HepG2 (cell line): ENCODE results near the gene ULBP1. TPM values are rescaled to one million over a fixed set of nuclear protein-coding genes. Genes with fewer than 3 reads are reported as not detected.
"Not testable (repeated sequence)": the region's sequence is repeated elsewhere in the genome, so short reads cannot be mapped to it uniquely, and the experiment has no call there.

ENCODE experiments used
- ATAC-seq: fragments of 200-7000 bp; cut with Tn5 transposase; 3 replicates; pipeline ENCODE4 v1.9.1; 2020; ENCODE audit warnings: mild to moderate bottlenecking, moderate library complexity
- BruUV-seq: library from RNA; stranded (reverse); fragments of 400-500 nt; replicated peaks from 2 replicates; lab custom pipeline; 2021; lab: Mats Ljungman, UMichigan
- CTCF ChIA-PET: fragments of 300-600 bp; formaldehyde crosslinking; extraction: SDS; loops from one replicate; lab custom pipeline; 2021; ENCODE audit warnings: low total read pairs, inconsistent platforms, low intra/inter-chr PET ratio; lab: Yijun Ruan, JAX
- POLR2A ChIA-PET: fragments of 350-600 bp; sonication (Branson Sonifier 250); formaldehyde crosslinking; loops from one replicate; lab custom pipeline; 2020; ENCODE audit warnings: antibody characterized with exemption, inconsistent platforms; lab: Yijun Ruan, JAX
- DNase-seq: peaks from one replicate; pipeline ENCODE4 v3.0.0-alpha.2; 2015; ENCODE audit warnings: low spot score
- FAIRE-seq: peaks from 3 replicates; lab custom pipeline; 2011; peaks lifted over from hg19 to GRCh38; lab: Jason Lieb, UNC
- H2AFZ ChIP-seq: one replicate; pipeline ENCODE4 v1.6.1; 2011; ENCODE audit warnings: low read length, inconsistent platforms
- H3K27ac ChIP-seq: fragments of 300-600 bp; 3 replicates; pipeline ENCODE4 v1.8.0; 2011; ENCODE audit warnings: mixed run types, mild to moderate bottlenecking, mixed read lengths, low read length, inconsistent platforms; ENCODE audit not compliant: insufficient read depth; ENCODE audit errors: extremely low read length
- H3K27me3 ChIP-seq, 2 experiments: fragments of 200-600 bp in 1 of 2; 2 replicates in 1 of 2; 3 replicates in 1 of 2; pipeline versions ENCODE4 v1.6.0 to v1.8.0; 2011; ENCODE audit warnings: low read length in 2 of 2, mild to moderate bottlenecking in 2 of 2, moderate library complexity in 2 of 2, inconsistent platforms in 1 of 2; ENCODE audit not compliant: insufficient read depth in 2 of 2, control insufficient read depth in 1 of 2
- H3K36me3 ChIP-seq, 2 experiments: fragments of 200-600 bp in 1 of 2; replicated peaks in 1 of 2; 2 replicates in 1 of 2; 3 replicates in 1 of 2; pipeline versions ENCODE4 v1.5.1 to v1.8.0; 2011; ENCODE audit warnings: low read length in 2 of 2, inconsistent platforms in 1 of 2; ENCODE audit not compliant: insufficient read depth in 2 of 2, control insufficient read depth in 1 of 2
- H3K4me1 ChIP-seq: 2 replicates; pipeline ENCODE4 v1.5.1; 2012; ENCODE audit warnings: low read length, inconsistent platforms; ENCODE audit not compliant: insufficient read depth
- H3K4me2 ChIP-seq: 2 replicates; pipeline ENCODE4 v1.6.0; 2011; ENCODE audit warnings: low read depth, low read length, inconsistent platforms
- H3K4me3 ChIP-seq, 3 experiments: fragments of 200-600 bp in 1 of 3; sonication (generic), shearing (Covaris generic) in 1 of 3; replicated peaks in 1 of 3; 2 replicates each; pipeline ENCODE4 v1.5.1; 2011 to 2016; ENCODE audit warnings: low read length in 3 of 3, inconsistent platforms in 2 of 3, low read depth in 2 of 3, mild to moderate bottlenecking in 2 of 3, control low read depth in 1 of 3, mixed read lengths in 1 of 3; ENCODE audit not compliant: insufficient read depth in 1 of 3
- H3K79me2 ChIP-seq: one replicate; pipeline ENCODE4 v1.6.1; 2011; ENCODE audit warnings: low read length, inconsistent platforms; ENCODE audit not compliant: insufficient read depth
- H3K9ac ChIP-seq: 2 replicates; pipeline ENCODE4 v1.6.0; 2011; ENCODE audit warnings: mild to moderate bottlenecking, low read depth, low read length, inconsistent platforms; ENCODE audit not compliant: insufficient read depth
- H3K9me3 ChIP-seq: 2 replicates; pipeline ENCODE4 v1.5.1; 2012; ENCODE audit warnings: mild to moderate bottlenecking, low read length
- H4K20me1 ChIP-seq: 2 replicates; pipeline ENCODE4 v1.6.0; 2011; ENCODE audit warnings: inconsistent platforms, mild to moderate bottlenecking, low read length, moderate library complexity; ENCODE audit not compliant: insufficient read depth
- WGBS: methylation state at CpG from one replicate; pipeline ENCODE4 v1.1.6; 2017; ENCODE audit warnings: low lambda C conversion rate; 5-methylcytosine and 5-hydroxymethylcytosine counted together
- in situ Hi-C: cut with HindIII; loops from 2 replicates; pipeline ENCODE4 v1.10.0; 2017; ENCODE audit warnings: low pct_unique_long_range_greater_than_20kb; ENCODE audit not compliant: extremely low pct_ligation_motif_present
- intact Hi-C: fragments of 100-400 bp; cut with micrococcal nuclease; formaldehyde crosslinking; loops from one replicate; pipeline ENCODE4 v1.10.0; 2022; ENCODE audit not compliant: unreplicated experiment
- polyA plus RNA-seq, 8 experiments: library from polyadenylated mRNA; depleted of rRNA in 3 of 8; stranded (reverse) in 7 of 8; unstranded in 1 of 8; fragments of >200 nt; fragmentation: Illumina TruSeq in 4 of 8; extraction: Trizol in 4 of 8; gene quantifications; 2 replicates each; pipeline versions ENCODE4 v1.2.1 to v1.2.3, GENCODE V29; 2011 to 2016; ENCODE audit warnings: low read depth in 4 of 8, missing spikeins in 1 of 8, mixed read lengths in 1 of 8; ENCODE audit not compliant: insufficient read depth in 1 of 8
- total RNA-seq, 5 experiments: library from RNA; depleted of rRNA; stranded (reverse); fragments of >200 nt; fragmentation: Illumina TruSeq; extraction: Trizol; gene quantifications; 2 replicates each; pipeline ENCODE4 v1.2.3, GENCODE V29; 2016; ENCODE audit warnings: low read depth in 1 of 5

The ULBP1 gene
- total and polyA plus RNA-seq, 2 of the 13 experiments (the other 11 are each of a cell fraction or from before 2014, with no cell fraction given): 0.04 to 0.09 TPM

DNA sequence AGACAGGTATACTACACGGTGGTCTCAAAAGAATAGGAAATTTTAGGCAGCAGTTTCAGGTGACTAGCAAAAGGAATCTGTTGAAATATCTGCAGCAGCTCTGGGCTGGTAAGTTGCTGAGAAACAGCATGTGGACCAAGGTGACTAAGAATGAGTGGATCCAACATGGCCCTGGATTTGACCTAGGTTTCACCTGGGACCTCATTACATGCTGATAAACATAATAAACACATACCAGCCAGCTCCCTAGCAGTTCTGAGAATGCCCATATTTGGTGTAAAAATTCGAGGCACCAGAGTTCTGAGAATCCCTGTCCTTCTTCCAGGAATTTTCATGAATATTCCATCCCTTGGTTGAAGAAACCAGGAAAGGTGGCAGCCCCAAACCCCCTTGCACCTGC lies 10.4 kb upstream of the ULBP1 start:
- intact Hi-C loops, CTCF ChIA-PET, FAIRE-seq, H3K4me3 ChIP-seq, H3K27ac ChIP-seq, BruUV-seq, DNase-seq, H3K79me2 ChIP-seq, H3K4me1 ChIP-seq, H3K4me2 ChIP-seq, H4K20me1 ChIP-seq, H3K9ac ChIP-seq, ATAC-seq, in situ Hi-C loops, H3K9me3 ChIP-seq, H2AFZ ChIP-seq, H3K36me3 ChIP-seq, POLR2A ChIA-PET: not testable (repeated sequence)
- H3K27me3 ChIP-seq: peaks cover 5 to 66% of the 10 kb centered on the region in 2 experiments
- 0% methylated on average over 2 of the region's 2 CpGs for WGBS

DNA sequence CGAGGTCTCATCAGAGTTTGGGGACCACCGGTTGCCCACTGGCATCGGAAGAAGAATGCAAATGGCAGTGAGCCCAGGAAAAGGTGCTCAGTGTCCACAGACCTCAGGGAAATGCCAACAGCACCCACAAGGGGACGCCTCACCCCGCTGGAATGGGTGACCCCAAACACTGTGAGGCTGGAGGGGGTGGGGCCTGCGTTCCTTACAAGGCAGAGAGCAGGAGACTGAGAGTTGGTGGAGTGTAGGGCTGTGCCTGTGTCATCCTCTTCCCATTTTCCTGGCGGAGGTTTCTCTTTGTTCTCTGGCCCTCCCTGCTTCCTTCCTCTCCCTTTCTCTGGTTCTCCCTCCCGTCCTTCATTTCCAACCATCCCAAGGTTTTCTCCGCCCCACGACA lies 9.8 kb upstream of the ULBP1 start:
- H4K20me1 ChIP-seq, CTCF ChIA-PET, H3K4me2 ChIP-seq, DNase-seq, H3K36me3 ChIP-seq, H3K4me1 ChIP-seq, H2AFZ ChIP-seq, H3K9ac ChIP-seq, POLR2A ChIA-PET, H3K79me2 ChIP-seq, H3K9me3 ChIP-seq, H3K27ac ChIP-seq, in situ Hi-C loops, BruUV-seq, intact Hi-C loops, H3K4me3 ChIP-seq: not testable (repeated sequence)
- ATAC-seq: peak; percentile 87
- 2% methylated on average over 6 of the region's 10 CpGs for WGBS
- peaks cover 5 to 63% of the 10 kb centered on the region in 2 experiments for H3K27me3 ChIP-seq
- peak; percentile 15 for FAIRE-seq

DNA sequence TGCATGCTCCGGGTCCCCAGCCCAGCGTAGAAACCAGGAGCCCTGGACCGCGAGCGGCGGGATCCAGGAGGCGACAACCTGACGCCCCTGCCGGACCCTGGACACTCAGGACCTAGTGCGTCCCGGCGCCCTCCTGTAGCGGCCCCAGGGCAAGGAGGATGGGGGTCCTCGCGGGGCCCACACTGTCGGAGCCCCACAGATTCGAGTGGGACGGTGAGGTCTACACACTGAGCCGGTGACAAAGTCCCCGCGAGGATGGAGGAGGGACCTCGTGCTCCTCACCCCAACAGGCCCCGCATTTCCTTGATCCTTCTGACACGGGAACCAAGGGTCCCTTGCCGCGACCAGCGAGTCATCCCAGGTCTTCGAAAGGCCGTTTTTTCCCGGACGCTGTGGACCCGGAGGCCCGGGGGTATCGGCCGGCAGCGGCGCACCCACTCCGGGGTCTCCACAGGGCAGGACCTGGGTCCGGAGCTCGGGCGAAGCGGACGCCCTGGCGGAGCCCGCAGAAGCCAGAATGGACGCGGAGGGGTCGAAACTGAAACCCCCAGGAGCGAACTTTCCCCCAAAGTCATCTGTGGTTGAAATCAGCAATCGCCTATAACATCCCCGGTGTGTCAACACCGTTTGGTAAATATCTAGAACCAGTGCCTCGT lies 9.3 kb upstream of the ULBP1 start:
- H3K27ac ChIP-seq, H3K4me1 ChIP-seq, H3K9me3 ChIP-seq, H3K9ac ChIP-seq, BruUV-seq, in situ Hi-C loops, POLR2A ChIA-PET, DNase-seq, H4K20me1 ChIP-seq, intact Hi-C loops, H2AFZ ChIP-seq, FAIRE-seq, H3K36me3 ChIP-seq, CTCF ChIA-PET, H3K79me2 ChIP-seq: not testable (repeated sequence)
- H3K4me3 ChIP-seq: peak overlapping the region in 1 of 3 experiments; percentile 33; a peak in 1 of 6 replicates
- H3K4me2 ChIP-seq: peak overlapping the region; percentile 18; the same call in 1 of the 2 replicates
- peaks cover 5 to 65% of the 10 kb centered on the region in 2 experiments for H3K27me3 ChIP-seq
- 10% methylated on average over 27 of the region's 53 CpGs for WGBS
- peak; percentile 55 for ATAC-seq
